ENCODE data around the gene PROSER1. TPM values are rescaled to one million over a fixed set of nuclear protein-coding genes. Genes with fewer than 3 reads are reported as not detected.

Gene PROSER1
- total and polyA plus RNA-seq, 4 donors = 3.0 to 11.3 (median 7.3) TPM

DNA sequence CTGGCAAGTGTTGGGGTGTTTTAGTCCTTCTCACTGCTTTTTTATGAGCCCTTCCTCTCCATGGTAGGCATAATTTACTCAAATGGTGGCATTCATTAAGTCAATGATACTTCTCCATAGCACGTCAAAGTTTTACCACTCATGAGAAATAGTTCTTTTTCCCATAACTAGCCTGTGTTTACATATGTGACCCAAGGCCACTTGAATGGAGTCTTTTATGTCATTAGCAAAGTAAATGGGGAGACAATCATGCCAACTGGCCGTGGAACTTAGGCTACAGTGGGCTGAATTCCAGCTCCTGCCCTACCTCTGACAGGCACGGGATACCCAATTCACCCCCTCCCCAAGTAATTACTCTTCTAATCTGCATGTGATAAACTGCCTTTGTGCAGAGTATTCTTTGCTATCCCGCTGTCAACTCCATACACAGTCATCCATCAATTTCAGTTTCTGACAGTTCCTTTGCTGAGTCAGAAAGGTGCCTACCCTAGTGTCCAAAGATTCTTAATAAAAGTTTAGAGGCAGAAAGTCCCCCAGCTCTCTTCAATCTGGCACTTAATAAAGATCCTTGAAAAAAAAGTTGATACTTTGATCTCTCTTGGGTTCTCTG, 16.9 kb downstream of the PROSER1 start (continued):
- no peak for TF ChIP-seq RXRA (IDR thresholded peaks at IDR 0.05)

DNA sequence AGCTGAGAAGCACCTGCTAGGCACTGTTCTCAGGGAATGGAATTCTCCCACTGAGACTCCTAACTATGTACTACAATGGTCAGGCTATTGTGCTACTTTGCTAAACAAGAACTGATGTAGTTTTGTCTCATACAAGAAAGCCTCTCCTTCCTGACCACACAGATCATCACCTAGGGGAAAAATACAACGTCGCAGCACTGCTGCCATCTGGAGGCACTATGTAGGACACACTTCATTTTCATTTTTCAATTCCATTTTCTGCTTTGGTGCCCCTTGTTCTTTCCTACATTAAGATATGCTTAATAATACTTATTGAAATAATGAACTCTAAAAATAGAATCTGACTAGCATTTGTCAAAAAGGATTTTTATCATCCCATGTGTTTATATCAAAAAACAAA, 21.1 kb downstream of the PROSER1 start:
- no peak overlapping the region for H3K4me3 ChIP-seq (ENCODE audit: low read depth in 1 of 3, low read length in 3 of 3)

DNA sequence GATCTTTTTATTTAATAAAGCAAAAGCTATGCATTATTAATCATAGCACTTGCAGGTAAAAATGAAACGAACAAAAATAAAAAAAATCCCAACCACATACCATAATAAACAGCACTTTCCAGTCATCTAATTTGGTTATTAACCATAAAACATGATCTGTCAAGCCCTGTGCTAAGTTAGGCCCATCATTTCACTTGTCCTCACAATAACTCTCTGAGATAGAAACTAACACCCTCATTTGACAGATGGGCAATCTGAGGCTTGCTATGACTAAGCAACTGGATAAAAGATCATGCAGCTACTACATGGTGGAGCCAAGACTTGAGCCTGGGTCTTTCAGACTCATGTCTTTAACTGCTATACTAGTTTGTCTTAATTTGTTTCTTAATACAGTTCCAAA, 21.8 kb downstream of the PROSER1 start:
- Histone ChIP-seq H3K27ac (ENCODE audit: low read depth in 1 of 2, low read length in 2 of 2) (no peak overlapping the region), H3K9ac (ENCODE audit: low read depth in 1 of 2, low read length in 2 of 2) (no peak overlapping the region), H3K36me3 (ENCODE audit: control insufficient read depth in 4 of 4, insufficient read depth in 3 of 4, low read depth in 1 of 4, low read length in 3 of 4) (peaks cover 6 to 54% (median 36%) of the 10 kb centered on the region in 4 donors), H3K27me3 (ENCODE audit: control insufficient read depth in 4 of 4, insufficient read depth in 4 of 4, low read length in 3 of 4) (no peaks in the 10 kb centered on the region), H3K9me3 (ENCODE audit: control insufficient read depth in 4 of 4, low read length in 3 of 4) (no peaks in the 10 kb centered on the region), H3K4me3 (ENCODE audit: low read depth in 1 of 3, low read length in 3 of 3) (no peak overlapping the region), H3K4me1 (ENCODE audit: control insufficient read depth in 4 of 4, insufficient read depth in 4 of 4, low read length in 3 of 4) (peaks cover 0 to 4% (median 2%) of the 10 kb centered on the region in 4 donors)
- 90% methylated on average over 1 of the region's 1 CpG for WGBS
- no peak for DNase-seq (ENCODE audit: low spot score)
- no peak for TF ChIP-seq TAF1 (conservative IDR thresholded peaks at IDR 0.05)
- TF ChIP-seq, protein P1, sequence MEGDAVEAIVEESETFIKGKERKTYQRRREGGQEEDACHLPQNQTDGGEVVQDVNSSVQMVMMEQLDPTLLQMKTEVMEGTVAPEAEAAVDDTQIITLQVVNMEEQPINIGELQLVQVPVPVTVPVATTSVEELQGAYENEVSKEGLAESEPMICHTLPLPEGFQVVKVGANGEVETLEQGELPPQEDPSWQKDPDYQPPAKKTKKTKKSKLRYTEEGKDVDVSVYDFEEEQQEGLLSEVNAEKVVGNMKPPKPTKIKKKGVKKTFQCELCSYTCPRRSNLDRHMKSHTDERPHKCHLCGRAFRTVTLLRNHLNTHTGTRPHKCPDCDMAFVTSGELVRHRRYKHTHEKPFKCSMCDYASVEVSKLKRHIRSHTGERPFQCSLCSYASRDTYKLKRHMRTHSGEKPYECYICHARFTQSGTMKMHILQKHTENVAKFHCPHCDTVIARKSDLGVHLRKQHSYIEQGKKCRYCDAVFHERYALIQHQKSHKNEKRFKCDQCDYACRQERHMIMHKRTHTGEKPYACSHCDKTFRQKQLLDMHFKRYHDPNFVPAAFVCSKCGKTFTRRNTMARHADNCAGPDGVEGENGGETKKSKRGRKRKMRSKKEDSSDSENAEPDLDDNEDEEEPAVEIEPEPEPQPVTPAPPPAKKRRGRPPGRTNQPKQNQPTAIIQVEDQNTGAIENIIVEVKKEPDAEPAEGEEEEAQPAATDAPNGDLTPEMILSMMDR (IDR thresholded peaks at IDR 0.05; ENCODE audit: low read depth, low read length, missing input control) = no peak
- TF ChIP-seq RAD21 (IDR thresholded peaks at IDR 0.05) = no peak
- TF ChIP-seq, protein P2, sequence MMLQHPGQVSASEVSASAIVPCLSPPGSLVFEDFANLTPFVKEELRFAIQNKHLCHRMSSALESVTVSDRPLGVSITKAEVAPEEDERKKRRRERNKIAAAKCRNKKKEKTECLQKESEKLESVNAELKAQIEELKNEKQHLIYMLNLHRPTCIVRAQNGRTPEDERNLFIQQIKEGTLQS (IDR thresholded peaks at IDR 0.05) = no peak
- no peak for TF ChIP-seq FOXA1 (IDR thresholded peaks at IDR 0.05)
- TF ChIP-seq, protein P3, sequence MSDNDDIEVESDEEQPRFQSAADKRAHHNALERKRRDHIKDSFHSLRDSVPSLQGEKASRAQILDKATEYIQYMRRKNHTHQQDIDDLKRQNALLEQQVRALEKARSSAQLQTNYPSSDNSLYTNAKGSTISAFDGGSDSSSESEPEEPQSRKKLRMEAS (IDR thresholded peaks at IDR 0.05) = no peak
- TF ChIP-seq, protein P4, sequence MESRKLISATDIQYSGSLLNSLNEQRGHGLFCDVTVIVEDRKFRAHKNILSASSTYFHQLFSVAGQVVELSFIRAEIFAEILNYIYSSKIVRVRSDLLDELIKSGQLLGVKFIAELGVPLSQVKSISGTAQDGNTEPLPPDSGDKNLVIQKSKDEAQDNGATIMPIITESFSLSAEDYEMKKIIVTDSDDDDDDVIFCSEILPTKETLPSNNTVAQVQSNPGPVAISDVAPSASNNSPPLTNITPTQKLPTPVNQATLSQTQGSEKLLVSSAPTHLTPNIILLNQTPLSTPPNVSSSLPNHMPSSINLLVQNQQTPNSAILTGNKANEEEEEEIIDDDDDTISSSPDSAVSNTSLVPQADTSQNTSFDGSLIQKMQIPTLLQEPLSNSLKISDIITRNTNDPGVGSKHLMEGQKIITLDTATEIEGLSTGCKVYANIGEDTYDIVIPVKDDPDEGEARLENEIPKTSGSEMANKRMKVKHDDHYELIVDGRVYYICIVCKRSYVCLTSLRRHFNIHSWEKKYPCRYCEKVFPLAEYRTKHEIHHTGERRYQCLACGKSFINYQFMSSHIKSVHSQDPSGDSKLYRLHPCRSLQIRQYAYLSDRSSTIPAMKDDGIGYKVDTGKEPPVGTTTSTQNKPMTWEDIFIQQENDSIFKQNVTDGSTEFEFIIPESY (IDR thresholded peaks at IDR 0.05) = no peak
- no peak for TF ChIP-seq NR2F2 (IDR thresholded peaks at IDR 0.05)
- no peak for TF ChIP-seq YY1 (IDR thresholded peaks at IDR 0.05)
- TF ChIP-seq HNF4G (IDR thresholded peaks at IDR 0.05) = no peak
- TF ChIP-seq, protein P5, sequence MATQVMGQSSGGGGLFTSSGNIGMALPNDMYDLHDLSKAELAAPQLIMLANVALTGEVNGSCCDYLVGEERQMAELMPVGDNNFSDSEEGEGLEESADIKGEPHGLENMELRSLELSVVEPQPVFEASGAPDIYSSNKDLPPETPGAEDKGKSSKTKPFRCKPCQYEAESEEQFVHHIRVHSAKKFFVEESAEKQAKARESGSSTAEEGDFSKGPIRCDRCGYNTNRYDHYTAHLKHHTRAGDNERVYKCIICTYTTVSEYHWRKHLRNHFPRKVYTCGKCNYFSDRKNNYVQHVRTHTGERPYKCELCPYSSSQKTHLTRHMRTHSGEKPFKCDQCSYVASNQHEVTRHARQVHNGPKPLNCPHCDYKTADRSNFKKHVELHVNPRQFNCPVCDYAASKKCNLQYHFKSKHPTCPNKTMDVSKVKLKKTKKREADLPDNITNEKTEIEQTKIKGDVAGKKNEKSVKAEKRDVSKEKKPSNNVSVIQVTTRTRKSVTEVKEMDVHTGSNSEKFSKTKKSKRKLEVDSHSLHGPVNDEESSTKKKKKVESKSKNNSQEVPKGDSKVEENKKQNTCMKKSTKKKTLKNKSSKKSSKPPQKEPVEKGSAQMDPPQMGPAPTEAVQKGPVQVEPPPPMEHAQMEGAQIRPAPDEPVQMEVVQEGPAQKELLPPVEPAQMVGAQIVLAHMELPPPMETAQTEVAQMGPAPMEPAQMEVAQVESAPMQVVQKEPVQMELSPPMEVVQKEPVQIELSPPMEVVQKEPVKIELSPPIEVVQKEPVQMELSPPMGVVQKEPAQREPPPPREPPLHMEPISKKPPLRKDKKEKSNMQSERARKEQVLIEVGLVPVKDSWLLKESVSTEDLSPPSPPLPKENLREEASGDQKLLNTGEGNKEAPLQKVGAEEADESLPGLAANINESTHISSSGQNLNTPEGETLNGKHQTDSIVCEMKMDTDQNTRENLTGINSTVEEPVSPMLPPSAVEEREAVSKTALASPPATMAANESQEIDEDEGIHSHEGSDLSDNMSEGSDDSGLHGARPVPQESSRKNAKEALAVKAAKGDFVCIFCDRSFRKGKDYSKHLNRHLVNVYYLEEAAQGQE (IDR thresholded peaks at IDR 0.05) = no peak
- TF ChIP-seq GABPA (IDR thresholded peaks at IDR 0.05 in 1 of 2, conservative IDR thresholded peaks at IDR 0.05 in 1 of 2) = no peak
- TF ChIP-seq RXRA (IDR thresholded peaks at IDR 0.05) = no peak
- no peak for TF ChIP-seq FOXA2 (IDR thresholded peaks at IDR 0.05)
- TF ChIP-seq SP1 (IDR thresholded peaks at IDR 0.05) = no peak
- no peak for TF ChIP-seq JUND (IDR thresholded peaks at IDR 0.05)
- TF ChIP-seq EGR1 (IDR thresholded peaks at IDR 0.05; ENCODE audit: low read depth in 2 of 2) = no peak
- TF ChIP-seq HNF4A (conservative IDR thresholded peaks at IDR 0.05) = no peak

More for the DNA sequence above, 21.1 kb downstream of the PROSER1 start:
- Histone ChIP-seq H3K27me3 (ENCODE audit: control insufficient read depth in 4 of 4, insufficient read depth in 4 of 4, low read length in 3 of 4) (no peaks in the 10 kb centered on the region), H3K27ac (ENCODE audit: low read depth in 1 of 2, low read length in 2 of 2) (no peak overlapping the region), H3K36me3 (ENCODE audit: control insufficient read depth in 4 of 4, insufficient read depth in 3 of 4, low read depth in 1 of 4, low read length in 3 of 4) (peaks cover 6 to 58% (median 35%) of the 10 kb centered on the region in 4 donors), H3K9me3 (ENCODE audit: control insufficient read depth in 4 of 4, low read length in 3 of 4) (no peaks in the 10 kb centered on the region), H3K4me1 (ENCODE audit: control insufficient read depth in 4 of 4, insufficient read depth in 4 of 4, low read length in 3 of 4) (peaks cover 0 to 3% (median 1%) of the 10 kb centered on the region in 4 donors), H3K9ac (ENCODE audit: low read depth in 1 of 2, low read length in 2 of 2) (no peak overlapping the region)
- 27% methylated on average over 2 of the region's 2 CpGs for WGBS
- TF ChIP-seq JUND (IDR thresholded peaks at IDR 0.05) (no peak), RAD21 (IDR thresholded peaks at IDR 0.05) (peak; percentile 58 to 69)
- TF ChIP-seq, protein P1 (IDR thresholded peaks at IDR 0.05; ENCODE audit: low read depth, low read length, missing input control) = peak; percentile 13
- DNase-seq (ENCODE audit: low spot score) = no peak

Measured in liver (tissue), 9 donors.